SH-SY5Y (cell line): ENCODE results near the gene PARP8.

Experiments
- GATA2 ChIP-seq: IDR thresholded peaks from 2 replicates; pipeline ENCODE4 v1.6.1; 2011; ENCODE audit warnings: mild to moderate bottlenecking, low read depth, low read length
- GATA3 ChIP-seq: IDR thresholded peaks from 2 replicates; pipeline ENCODE4 v1.6.1; 2011; ENCODE audit warnings: low read depth, mild to moderate bottlenecking, low read length, moderate library complexity

The PARP8 gene

DNA sequence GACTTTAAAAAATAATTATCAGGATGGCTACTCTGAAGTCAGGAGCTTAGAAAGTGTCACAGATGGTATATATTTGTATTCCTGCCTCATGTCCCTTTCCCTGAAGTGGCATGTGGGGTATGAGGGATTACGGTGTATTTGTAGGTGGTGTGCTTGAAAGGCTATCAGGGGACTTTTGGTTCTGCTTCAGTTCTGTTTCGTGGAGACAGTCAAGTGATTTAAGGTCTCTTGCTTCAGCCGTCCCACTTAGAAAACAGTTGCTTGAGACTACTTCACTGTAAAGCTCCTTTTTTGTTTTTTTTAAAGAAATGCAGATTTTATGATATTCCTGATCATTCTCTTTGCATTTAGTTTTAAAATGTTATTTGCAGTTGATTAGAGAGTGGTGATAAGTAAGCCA lies 18.3 kb downstream of the PARP8 start:
- TF ChIP-seq GATA2 (no peak), GATA3 (no peak)

DNA sequence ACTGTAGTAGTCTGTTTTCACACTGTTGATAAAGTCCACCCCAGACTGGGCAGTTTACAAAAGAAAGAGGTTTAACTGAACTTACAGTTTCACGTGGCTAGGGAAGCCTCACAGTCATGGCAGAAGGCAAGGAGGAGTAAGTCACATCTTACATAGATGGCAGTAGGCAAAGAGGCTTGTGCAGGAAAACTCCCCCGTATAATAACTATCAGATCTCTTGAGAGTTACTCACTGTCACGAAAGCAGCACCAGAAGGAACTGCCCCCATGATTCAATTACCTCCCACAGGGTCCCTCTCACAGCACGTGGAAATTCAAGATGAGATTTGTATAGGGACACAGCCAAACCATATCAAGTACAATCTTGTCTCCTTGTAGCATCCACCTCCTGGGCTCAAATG lies 21.1 kb downstream of the PARP8 start:
- TF ChIP-seq GATA3: no peak
- TF ChIP-seq GATA2: no peak

DNA sequence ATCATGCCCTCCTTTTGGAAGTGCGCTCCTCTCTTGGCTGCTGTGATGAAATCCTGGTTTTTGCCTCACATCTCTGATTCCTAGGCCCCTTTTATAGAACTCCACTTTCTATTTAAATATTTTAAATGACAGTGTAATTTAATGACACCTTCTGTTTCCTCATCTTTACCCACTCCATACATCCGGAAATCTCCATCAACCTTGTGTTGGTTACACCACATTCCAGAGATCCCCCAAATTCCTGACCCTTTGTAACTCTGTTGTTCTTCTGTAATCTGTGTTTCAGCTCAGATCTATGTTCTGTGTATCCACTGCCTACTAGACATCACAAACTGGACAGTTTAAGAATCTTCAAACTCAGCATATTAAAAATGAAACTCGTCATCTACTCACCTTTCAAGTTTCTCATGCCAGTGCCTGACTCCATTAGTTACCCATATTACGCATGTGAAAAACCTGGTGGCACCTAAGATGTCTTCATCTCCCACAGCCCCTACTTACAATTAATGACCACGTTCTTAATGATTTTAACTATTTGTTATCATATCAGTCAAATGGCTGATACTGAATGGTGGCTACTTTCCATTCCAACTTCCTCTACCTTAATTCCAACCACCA lies 25.1 kb downstream of the PARP8 start:
- TF ChIP-seq GATA3 (no peak), GATA2 (no peak)

DNA sequence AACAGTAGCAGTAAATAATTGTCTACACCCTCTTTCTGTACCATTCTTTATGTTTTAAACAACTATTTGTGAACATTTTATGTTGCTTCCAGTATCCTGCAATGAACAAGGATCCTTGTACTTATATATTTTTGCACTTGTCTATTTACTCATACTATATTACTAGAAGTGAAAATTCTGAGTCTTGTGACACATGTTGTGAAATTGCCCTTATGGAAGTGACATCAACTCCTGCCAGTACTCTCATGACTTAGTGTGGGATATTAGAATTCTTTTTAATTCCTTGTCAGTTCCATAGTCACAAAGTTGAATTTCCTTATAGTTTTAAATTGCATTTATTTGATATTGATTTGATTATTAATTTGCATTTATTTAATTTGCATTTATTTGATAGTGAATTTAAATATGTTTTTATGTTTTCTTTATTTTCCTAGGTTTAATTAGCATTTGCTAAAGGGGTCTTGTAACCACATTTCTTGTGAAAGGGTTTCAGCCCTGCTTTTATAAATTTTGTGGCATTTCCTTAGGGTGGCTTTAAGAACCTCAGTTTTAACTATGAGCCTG lies 27.7 kb downstream of the PARP8 start:
- TF ChIP-seq GATA3: no peak
- TF ChIP-seq GATA2: no peak

DNA sequence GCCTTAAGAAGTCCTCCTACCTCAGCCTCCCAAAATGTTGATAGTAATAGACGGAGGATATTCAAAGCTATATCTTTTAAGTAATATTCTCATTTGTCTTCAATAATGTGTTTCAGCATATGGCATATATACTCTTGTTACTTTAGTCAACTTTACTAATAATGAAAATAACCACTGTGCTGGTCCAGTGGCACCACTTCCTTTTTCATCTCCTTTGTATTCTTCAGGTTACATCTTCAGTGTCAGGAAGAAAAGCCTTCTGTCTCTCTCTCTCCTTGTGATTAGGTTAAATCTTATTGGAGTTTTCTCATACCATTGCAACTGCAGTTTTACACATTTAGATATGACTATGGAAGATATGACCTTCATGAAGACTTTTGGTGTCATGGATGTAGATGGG lies 31.3 kb downstream of the PARP8 start:
- no peak for TF ChIP-seq GATA3
- no peak for TF ChIP-seq GATA2

DNA sequence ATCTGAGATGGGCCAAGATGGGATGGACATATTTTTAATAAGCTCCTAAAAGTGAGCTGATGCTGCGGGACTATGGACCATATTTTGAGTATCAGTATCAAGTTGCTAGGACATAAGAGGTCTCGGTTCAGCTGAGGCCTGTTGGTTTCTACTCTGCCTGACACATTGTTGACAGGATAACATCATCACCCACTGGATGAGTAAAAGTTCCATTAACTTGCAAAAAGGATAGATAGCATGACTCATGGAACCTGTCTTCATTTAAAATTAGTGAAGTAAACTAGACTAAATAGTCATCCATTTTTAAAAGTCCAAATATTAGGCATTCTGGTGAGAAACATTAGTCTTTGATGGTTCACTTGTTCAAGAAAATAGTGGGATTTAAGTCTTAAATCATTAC lies 33.3 kb downstream of the PARP8 start:
- TF ChIP-seq GATA3 (no peak), GATA2 (no peak)

DNA sequence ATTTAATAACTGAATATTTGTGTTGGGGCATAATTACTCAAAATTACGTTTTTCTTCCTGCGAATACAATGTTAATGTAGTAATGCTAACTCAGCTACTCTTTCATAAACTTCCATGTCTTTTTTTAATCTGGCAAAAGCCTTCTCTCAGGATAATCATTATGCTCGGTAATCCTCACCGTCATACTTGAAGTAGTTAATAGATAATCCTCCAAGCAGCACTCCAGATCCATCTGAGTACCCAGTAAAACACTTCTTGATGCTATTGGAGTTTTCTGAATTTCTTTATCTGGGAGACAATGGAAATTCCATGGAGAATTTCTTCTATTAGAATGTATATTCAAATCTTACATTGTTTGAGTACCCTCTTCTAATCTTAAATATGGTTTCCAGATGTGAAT lies 34.3 kb downstream of the PARP8 start:
- no peak for TF ChIP-seq GATA2
- no peak for TF ChIP-seq GATA3

DNA sequence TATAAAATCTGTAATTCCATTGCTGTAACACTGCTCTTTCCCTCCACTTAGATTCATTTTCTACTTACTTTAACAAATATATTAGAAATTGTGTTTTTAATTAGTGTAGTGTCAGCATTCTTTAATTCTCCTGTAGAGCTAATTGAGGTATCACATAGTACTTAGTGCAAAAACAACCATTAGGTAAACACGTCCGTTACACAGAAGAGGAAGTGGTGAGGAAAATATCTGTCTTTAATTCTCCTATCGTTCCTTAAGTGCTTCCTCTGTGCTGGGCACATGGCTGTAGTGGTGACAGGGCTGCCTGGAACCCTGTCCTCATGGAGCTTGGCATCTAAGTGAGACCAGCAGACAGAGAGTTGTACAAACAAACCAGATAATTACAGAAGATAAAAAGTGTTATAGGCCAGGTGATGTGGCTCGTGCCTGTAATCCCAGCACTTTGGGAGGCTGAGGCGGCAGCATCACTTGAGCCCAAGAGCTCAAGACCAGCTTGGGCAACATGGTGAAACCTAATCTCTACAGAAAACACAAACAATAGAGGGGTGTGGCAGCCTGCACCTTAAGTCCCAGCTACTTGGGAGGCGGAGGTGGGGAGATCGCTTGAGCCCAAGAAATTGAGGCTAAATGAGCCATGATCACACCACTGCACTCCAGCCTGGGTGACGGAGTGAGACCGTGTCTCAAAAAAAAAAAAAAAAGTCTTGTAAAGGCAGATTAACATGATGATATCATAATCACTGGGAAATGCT lies 36.4 kb downstream of the PARP8 start:
- no peak for TF ChIP-seq GATA2
- no peak for TF ChIP-seq GATA3

DNA sequence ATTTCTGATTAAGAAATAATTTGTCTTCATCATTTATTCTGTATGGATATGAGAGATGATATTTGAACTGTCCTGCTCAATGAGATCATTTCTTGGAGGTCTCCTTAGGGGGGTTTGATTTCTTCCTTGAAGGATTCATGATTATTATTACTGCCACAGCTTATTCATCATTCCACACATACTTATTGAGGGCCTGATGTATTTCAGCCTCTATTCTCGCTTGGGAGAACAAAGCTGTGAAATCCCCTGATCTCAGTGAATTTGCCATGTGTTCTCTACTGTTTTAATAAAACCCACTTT lies 36.9 kb downstream of the PARP8 start:
- TF ChIP-seq GATA2: no peak
- TF ChIP-seq GATA3: no peak

DNA sequence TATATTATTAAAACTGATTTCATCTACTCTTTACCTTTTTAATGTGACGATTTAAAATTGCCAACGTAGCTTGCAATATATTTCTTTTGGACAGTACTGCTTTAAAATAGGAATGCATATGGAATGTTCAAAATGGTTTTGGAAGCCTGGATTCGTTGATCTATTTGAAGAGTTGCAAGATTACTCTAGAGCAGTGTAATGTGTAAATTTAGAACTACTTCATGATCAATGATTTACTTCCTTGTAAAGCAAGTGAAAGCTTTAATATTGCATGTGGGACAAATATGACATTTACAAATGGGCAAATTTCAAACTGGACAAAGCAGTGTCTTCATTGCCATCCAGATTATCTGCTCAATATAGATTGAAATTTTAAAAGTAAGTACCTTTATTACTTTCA lies 38.3 kb downstream of the PARP8 start:
- TF ChIP-seq GATA3 (no peak), GATA2 (no peak)

DNA sequence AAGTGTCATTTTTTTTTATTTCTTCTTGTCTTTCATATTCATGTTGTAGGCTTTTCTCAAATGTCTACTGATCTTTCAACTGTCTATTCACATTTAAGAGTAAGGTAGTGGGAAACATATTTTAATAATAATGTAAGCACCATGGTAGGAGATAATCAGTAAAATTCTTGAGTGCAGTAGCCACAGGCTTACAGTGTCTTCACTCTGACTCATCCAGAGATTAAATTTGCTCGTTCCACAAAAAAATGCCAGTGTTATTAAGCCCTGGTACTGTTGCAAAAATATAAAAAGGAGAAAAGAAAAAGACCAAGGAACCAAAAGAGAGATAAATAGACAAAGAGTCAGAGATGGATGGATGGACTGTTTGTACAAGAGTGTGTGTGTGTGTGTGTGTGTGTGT lies 43.0 kb downstream of the PARP8 start:
- TF ChIP-seq GATA3: no peak
- no peak for TF ChIP-seq GATA2

DNA sequence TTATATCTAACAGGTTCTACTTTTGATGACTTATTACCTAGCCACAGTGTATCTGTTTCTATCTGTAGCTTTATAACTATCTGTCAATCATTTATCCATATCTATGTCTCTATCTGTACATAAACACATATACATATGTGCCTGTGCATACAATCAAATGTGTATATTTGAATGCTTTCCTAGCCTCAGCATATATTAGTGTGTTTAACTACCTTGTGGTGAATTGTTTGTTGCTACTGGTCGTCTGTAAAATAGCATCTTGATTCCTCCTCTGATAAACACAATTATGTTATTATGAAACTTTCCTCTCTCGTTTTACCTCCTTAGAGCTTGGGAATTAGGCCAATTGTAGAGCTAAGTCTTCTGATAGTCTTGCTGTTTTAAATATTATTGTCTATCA lies 44.4 kb downstream of the PARP8 start:
- TF ChIP-seq GATA2 (no peak), GATA3 (0 out of 2 replicates have a peak, but pooled peaks have one; percentile 13)

DNA sequence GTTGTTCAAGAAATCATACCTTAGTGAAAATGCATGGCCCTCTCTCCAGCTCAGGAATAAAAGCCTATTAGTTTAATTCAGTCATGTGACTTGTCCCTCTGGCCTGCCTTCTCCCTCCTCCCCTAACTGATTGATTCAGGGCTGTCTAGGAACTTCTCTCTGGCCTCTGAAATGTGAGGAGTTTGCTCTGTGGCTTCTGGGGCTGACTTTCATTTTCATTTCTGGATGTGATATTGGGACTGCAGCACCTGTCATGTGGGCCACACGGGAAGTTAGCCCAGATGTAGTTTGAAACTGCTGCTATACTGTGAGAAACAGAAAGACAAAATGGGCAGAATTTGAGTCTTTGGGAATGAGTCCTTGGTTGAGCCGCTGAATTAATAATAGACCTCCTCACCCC lies 44.8 kb downstream of the PARP8 start:
- no peak for TF ChIP-seq GATA3
- TF ChIP-seq GATA2: no peak

DNA sequence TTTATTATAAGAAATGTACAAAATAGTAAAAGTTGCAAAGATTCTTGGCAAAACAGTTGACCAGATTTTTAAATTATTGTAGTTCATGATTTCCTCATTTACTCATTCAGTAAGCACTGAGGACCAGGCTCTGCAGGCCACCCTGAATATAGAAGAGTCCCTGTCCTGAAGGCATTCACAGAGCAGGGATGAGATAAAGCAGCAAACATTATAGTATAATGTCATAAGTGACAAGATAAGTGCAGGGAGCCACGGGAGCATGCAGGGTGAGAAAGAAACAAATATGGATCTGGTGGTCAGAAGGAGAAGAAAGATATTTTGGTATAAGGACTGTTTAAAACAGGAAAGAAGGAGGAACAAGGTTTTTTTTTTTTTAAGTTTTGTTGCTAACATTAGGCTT lies 46.0 kb downstream of the PARP8 start:
- TF ChIP-seq GATA2 (peak; percentile 66), GATA3 (peak; percentile 15; the same call in 1 of the 2 replicates)

DNA sequence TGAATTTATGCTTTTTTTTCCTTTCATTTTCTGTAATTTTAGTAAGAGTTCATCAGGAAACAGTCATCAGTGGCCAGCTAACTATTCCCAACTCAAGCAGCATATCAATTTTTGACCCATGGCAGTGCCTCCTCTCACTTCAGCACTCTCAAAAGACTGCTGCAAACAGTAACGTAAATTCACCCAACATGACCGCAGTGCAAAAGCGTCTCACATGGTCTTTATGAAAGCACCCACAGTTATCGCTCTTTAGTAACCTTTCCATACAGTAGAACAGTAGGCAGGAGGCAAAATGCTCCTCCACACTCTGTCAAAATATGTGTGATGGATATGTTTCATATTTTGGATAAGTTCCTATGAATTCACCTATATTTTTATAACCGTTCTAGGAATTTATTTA lies 48.6 kb downstream of the PARP8 start:
- TF ChIP-seq GATA3 (no peak), GATA2 (no peak)
